Omental fat pad (tissue), 4 donors: Measurements from ENCODE around the gene ATG4D. TPM values are rescaled to one million over a fixed set of nuclear protein-coding genes. Genes with fewer than 3 reads are reported as not detected.
A peak's percentile ranks its signal among the peaks of the same experiment; 100 is the strongest.

Source experiments
- ATAC-seq: fragments of 150-250 bp; one replicate; pipeline ENCODE4 v1.9.1; 2016; ENCODE audit warnings: mild to moderate bottlenecking, moderate library complexity; ENCODE audit not compliant: low FRiP score
- DNase-seq: peaks from one replicate; pipeline ENCODE4 v3.0.0-alpha.2; 2019; ENCODE audit warnings: low spot score
- total RNA-seq, 4 donors: library from RNA; depleted of rRNA; stranded (reverse); fragments of >200 nt; gene quantifications; one replicate each; pipeline ENCODE4 v1.1.0, GENCODE V29; 2016
- TF ChIP-seq, protein P1 (sequence below), 3 donors: fragments of 450-650 bp; IDR thresholded peaks; one replicate each; pipeline ENCODE4 v1.5.1; 2016 to 2017; ENCODE audit warnings: antibody characterized with exemption in 3 of 3, mild to moderate bottlenecking in 3 of 3, moderate library complexity in 2 of 3

The ATG4D gene
- total RNA-seq: 10 to 100 TPM; 12.9 to 16.6 (median 15.4) TPM

- DNase-seq (peak; percentile 57), ATAC-seq (peak; percentile 79)
- TF ChIP-seq, protein P1, sequence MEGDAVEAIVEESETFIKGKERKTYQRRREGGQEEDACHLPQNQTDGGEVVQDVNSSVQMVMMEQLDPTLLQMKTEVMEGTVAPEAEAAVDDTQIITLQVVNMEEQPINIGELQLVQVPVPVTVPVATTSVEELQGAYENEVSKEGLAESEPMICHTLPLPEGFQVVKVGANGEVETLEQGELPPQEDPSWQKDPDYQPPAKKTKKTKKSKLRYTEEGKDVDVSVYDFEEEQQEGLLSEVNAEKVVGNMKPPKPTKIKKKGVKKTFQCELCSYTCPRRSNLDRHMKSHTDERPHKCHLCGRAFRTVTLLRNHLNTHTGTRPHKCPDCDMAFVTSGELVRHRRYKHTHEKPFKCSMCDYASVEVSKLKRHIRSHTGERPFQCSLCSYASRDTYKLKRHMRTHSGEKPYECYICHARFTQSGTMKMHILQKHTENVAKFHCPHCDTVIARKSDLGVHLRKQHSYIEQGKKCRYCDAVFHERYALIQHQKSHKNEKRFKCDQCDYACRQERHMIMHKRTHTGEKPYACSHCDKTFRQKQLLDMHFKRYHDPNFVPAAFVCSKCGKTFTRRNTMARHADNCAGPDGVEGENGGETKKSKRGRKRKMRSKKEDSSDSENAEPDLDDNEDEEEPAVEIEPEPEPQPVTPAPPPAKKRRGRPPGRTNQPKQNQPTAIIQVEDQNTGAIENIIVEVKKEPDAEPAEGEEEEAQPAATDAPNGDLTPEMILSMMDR (IDR thresholded peaks at IDR 0.05): no peak
Observed at GRCh38 chr19:10543420-10544241, at the start of gene ATG4D. Gene ATG4D, plus strand, starts transcription at chr19:10543904. Its CDS starts 187 bp downstream, at chr19:10544091.

- no peak for ATAC-seq
- no peak for DNase-seq
- TF ChIP-seq, protein P1 (IDR thresholded peaks at IDR 0.05): no peak
Observed at GRCh38 chr19:10497371-10497770, 46.3 kb upstream of the ATG4D start.

- TF ChIP-seq, protein P1 (IDR thresholded peaks at IDR 0.05): no peak
- ATAC-seq (no peak), DNase-seq (no peak)
Observed at GRCh38 chr19:10499550-10500246, 44.0 kb upstream of the ATG4D start.

- TF ChIP-seq, protein P1 (IDR thresholded peaks at IDR 0.05): no peak
- ATAC-seq (no peak), DNase-seq (no peak)
Observed at GRCh38 chr19:10500247-10500592, 43.5 kb upstream of the ATG4D start.

- TF ChIP-seq, protein P1 (IDR thresholded peaks at IDR 0.05): no peak
- peak; percentile 52 for ATAC-seq
- peak; percentile 41 for DNase-seq
Observed at GRCh38 chr19:10501971-10502523, 41.7 kb upstream of the ATG4D start.

DNA sequence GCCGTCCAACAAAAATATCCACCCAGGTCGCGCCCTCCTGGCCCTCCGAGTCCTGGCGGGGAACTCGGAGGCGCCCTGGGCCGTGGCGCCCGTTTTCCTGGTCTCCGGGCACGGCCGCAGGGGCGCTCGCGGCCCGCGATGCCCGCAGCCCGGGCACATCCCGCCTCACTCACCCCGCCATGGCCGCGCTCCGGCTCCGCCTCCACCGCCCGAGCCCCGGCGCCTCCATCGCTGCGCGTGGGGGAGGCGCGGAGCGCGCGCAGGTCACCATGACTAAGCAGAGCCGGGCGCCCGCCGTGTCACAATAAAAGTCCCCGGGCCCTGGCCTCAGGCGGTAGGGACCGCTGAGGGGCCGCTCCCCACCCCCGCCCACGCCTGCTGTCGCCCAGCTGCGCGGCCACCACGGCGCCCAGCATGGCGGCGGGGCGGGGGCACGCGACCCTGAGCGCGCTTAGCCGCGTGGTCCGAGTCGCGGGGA, 41.1 kb upstream of the ATG4D start:
- DNase-seq (peak; percentile 83), ATAC-seq (peak; percentile 90)
- TF ChIP-seq, protein P1 (IDR thresholded peaks at IDR 0.05): no peak
